CD4-positive, alpha-beta T cell treated with Interferon gamma for 1 hour (primary cell): ENCODE results near the gene TMEM221.

Experiments
- DNase-seq: peaks from one replicate; pipeline ENCODE4 v3.0.0-alpha.2; 2020

TMEM221 gene

GRCh38 chr19:17471410-17472125, 23.1 kb upstream of the TMEM221 start:
- no peak for DNase-seq

GRCh38 chr19:17470068-17470841, 21.8 kb upstream of the TMEM221 start, which contains the start of gene SLC27A1:
Gene SLC27A1 (plus strand): TSS chr19:17470524. CDS start chr19:17470541, 17 bp downstream.
- DNase-seq = peak; percentile 94

- DNase-seq = peak; percentile 95
These were observed 21.1 kb upstream of the TMEM221 start for GRCh38 chr19:17469481-17470067.

- DNase-seq = no peak
These were observed 20.6 kb upstream of the TMEM221 start for GRCh38 chr19:17469092-17469480.

- no peak for DNase-seq
These were observed 20.0 kb upstream of the TMEM221 start for GRCh38 chr19:17468302-17469091.

- DNase-seq = no peak
These were observed 19.2 kb upstream of the TMEM221 start for GRCh38 chr19:17467471-17468301.

GRCh38 chr19:17466487-17466850, 18.0 kb upstream of the TMEM221 start:
- no peak for DNase-seq

GRCh38 chr19:17460372-17461230, 12.1 kb upstream of the TMEM221 start, which contains the start of gene NXNL1:
Gene NXNL1 (minus strand): TSS chr19:17460926. CDS start chr19:17460869, 57 bp downstream.
- DNase-seq = no peak

- no peak for DNase-seq
These were observed 10.5 kb upstream of the TMEM221 start for GRCh38 chr19:17458970-17459369.

- DNase-seq = no peak
These were observed 9.1 kb upstream of the TMEM221 start for GRCh38 chr19:17457616-17458015.

- DNase-seq = no peak
These were observed 7.7 kb upstream of the TMEM221 start for GRCh38 chr19:17456127-17456526.

GRCh38 chr19:17455308-17456123, 7.0 kb upstream of the TMEM221 start:
- no peak for DNase-seq

GRCh38 chr19:17454576-17455071, 6.2 kb upstream of the TMEM221 start:
- DNase-seq = no peak

- DNase-seq = no peak
These were observed 3.4 kb upstream of the TMEM221 start for GRCh38 chr19:17451820-17452219.

- DNase-seq = no peak
These were observed 2.0 kb upstream of the TMEM221 start for GRCh38 chr19:17450264-17451075.

GRCh38 chr19:17447704-17448130, 751 bp downstream of the TMEM221 start:
- no peak for DNase-seq

- DNase-seq = no peak
These were observed 2.8 kb downstream of the TMEM221 start for GRCh38 chr19:17445526-17446165.

GRCh38 chr19:17441241-17442021, 7.0 kb downstream of the TMEM221 start:
- no peak for DNase-seq
